SKM-1 (cell line): ENCODE data around the gene ZSWIM3.
"Not testable (repeated sequence)": the region's sequence is repeated elsewhere in the genome, so short reads cannot be mapped to it uniquely, and the experiment has no call there.

Experiments
- DNase-seq: peaks from one replicate; lab custom pipeline; 2025; ENCODE audit not compliant: unreplicated experiment; lab: John Stamatoyannopoulos, UW

The ZSWIM3 gene

GRCh38 chr20:45890077-45890984, 32.9 kb downstream of the ZSWIM3 start:
- DNase-seq: peak; percentile 4

- DNase-seq: peak; percentile 48
These were observed 33.9 kb downstream of the ZSWIM3 start, which contains the start of the genes CTSA and NEURL2 for GRCh38 chr20:45890985-45891983. Gene CTSA (plus strand): TSS chr20:45891335. CDS start chr20:45891569, 234 bp downstream. Gene NEURL2 (minus strand): TSS chr20:45891208. CDS start chr20:45890991, 217 bp downstream.

GRCh38 chr20:45892049-45892825, 34.8 kb downstream of the ZSWIM3 start:
- no peak for DNase-seq

- no peak for DNase-seq
These were observed 35.5 kb downstream of the ZSWIM3 start for GRCh38 chr20:45892828-45893500.

- DNase-seq: no peak
These were observed 36.4 kb downstream of the ZSWIM3 start for GRCh38 chr20:45893831-45894230.

GRCh38 chr20:45894797-45895196, 37.4 kb downstream of the ZSWIM3 start:
- no peak for DNase-seq

- no peak for DNase-seq
These were observed 39.3 kb downstream of the ZSWIM3 start for GRCh38 chr20:45896641-45897161.

GRCh38 chr20:45897289-45897688, 39.9 kb downstream of the ZSWIM3 start:
- no peak for DNase-seq

- no peak for DNase-seq
These were observed 40.3 kb downstream of the ZSWIM3 start for GRCh38 chr20:45897692-45898091.

- no peak for DNase-seq
These were observed 40.9 kb downstream of the ZSWIM3 start for GRCh38 chr20:45898285-45898684.

- no peak for DNase-seq
These were observed 41.8 kb downstream of the ZSWIM3 start for GRCh38 chr20:45899046-45899835.

GRCh38 chr20:45901332-45901731, 43.9 kb downstream of the ZSWIM3 start:
- not testable (repeated sequence) for DNase-seq

- no peak for DNase-seq
These were observed 44.8 kb downstream of the ZSWIM3 start for GRCh38 chr20:45902199-45902701.

GRCh38 chr20:45904583-45905504, 47.4 kb downstream of the ZSWIM3 start:
- DNase-seq: no peak

GRCh38 chr20:45905505-45906079, 48.2 kb downstream of the ZSWIM3 start:
- DNase-seq: no peak

- no peak for DNase-seq
These were observed 50.0 kb downstream of the ZSWIM3 start for GRCh38 chr20:45907219-45907948.

- DNase-seq: no peak
These were observed 50.7 kb downstream of the ZSWIM3 start for GRCh38 chr20:45908084-45908483.
